ENCODE results near the gene GPC5.

The GPC5 gene

GRCh38 chr13:91467236-91467635, 68.8 kb downstream of the GPC5 start:
- no peak for DNase-seq

- no peak for DNase-seq
These were observed 69.9 kb downstream of the GPC5 start for GRCh38 chr13:91468301-91468700.

GRCh38 chr13:91470084-91470621, 71.7 kb downstream of the GPC5 start:
- DNase-seq: no peak

- no peak for DNase-seq
These were observed 72.3 kb downstream of the GPC5 start for GRCh38 chr13:91470681-91471080.

- DNase-seq: no peak
These were observed 84.0 kb downstream of the GPC5 start for GRCh38 chr13:91482427-91482826.

GRCh38 chr13:91491980-91492379, 93.6 kb downstream of the GPC5 start:
- DNase-seq: no peak

GRCh38 chr13:91493442-91493841, 95.0 kb downstream of the GPC5 start:
- no peak for DNase-seq

GRCh38 chr13:91498298-91498697, 99.9 kb downstream of the GPC5 start:
- DNase-seq: no peak

GRCh38 chr13:91504216-91504615, 105.8 kb downstream of the GPC5 start:
- DNase-seq: no peak

GRCh38 chr13:91506759-91507158, 108.3 kb downstream of the GPC5 start:
- DNase-seq: no peak

GRCh38 chr13:91510058-91510457, 111.6 kb downstream of the GPC5 start:
- no peak for DNase-seq

- DNase-seq: no peak
These were observed 115.4 kb downstream of the GPC5 start for GRCh38 chr13:91513790-91514189.

GRCh38 chr13:91516799-91517198, 118.4 kb downstream of the GPC5 start:
- DNase-seq: no peak

GRCh38 chr13:91520952-91521351, 122.5 kb downstream of the GPC5 start:
- no peak for DNase-seq

- DNase-seq: no peak
These were observed 124.7 kb downstream of the GPC5 start for GRCh38 chr13:91523116-91523515.

- no peak for DNase-seq
These were observed 128.2 kb downstream of the GPC5 start for GRCh38 chr13:91526543-91527033.

- DNase-seq: no peak
These were observed 131.5 kb downstream of the GPC5 start for GRCh38 chr13:91529739-91530482.

GRCh38 chr13:91531646-91532045, 133.2 kb downstream of the GPC5 start:
- DNase-seq: no peak

- no peak for DNase-seq
These were observed 134.9 kb downstream of the GPC5 start for GRCh38 chr13:91533354-91533753.

GRCh38 chr13:91534996-91535395, 136.6 kb downstream of the GPC5 start:
- no peak for DNase-seq

- DNase-seq: no peak
These were observed 139.0 kb downstream of the GPC5 start for GRCh38 chr13:91537376-91537775.

GRCh38 chr13:91539286-91540157, 141.1 kb downstream of the GPC5 start:
- DNase-seq: no peak

GRCh38 chr13:91540158-91540736, 141.8 kb downstream of the GPC5 start:
- DNase-seq: no peak
